ENCODE data around the gene LSAMP.

LSAMP gene

GRCh38 chr3:116444115-116444747 lies 1.1 kb downstream of the LSAMP start:
- Histone ChIP-seq H3K4me1 (ENCODE audit: insufficient read depth, poor library complexity, severe bottlenecking) (no peaks in the 10 kb centered on the region), H3K27me3 (ENCODE audit: insufficient read depth, poor library complexity, severe bottlenecking) (peaks cover 47% of the 10 kb centered on the region), H3K9me3 (ENCODE audit: severe bottlenecking) (no peaks in the 10 kb centered on the region), H3K4me3 (ENCODE audit: severe bottlenecking) (no peak overlapping the region), H3K27ac (ENCODE audit: poor library complexity, severe bottlenecking) (no peak overlapping the region), H3K36me3 (ENCODE audit: low read depth) (no peaks in the 10 kb centered on the region)
- TF ChIP-seq CTCF (IDR thresholded peaks at IDR 0.05; ENCODE audit: poor library complexity, severe bottlenecking) = no peak
- ATAC-seq (ENCODE audit: low read depth) (no peak), DNase-seq (ENCODE audit: low spot score) (no peak)

- TF ChIP-seq CTCF (IDR thresholded peaks at IDR 0.05; ENCODE audit: poor library complexity, severe bottlenecking) = no peak
- Histone ChIP-seq H3K27ac (ENCODE audit: poor library complexity, severe bottlenecking) (no peak overlapping the region), H3K36me3 (ENCODE audit: low read depth) (no peaks in the 10 kb centered on the region), H3K27me3 (ENCODE audit: insufficient read depth, poor library complexity, severe bottlenecking) (peaks cover 49% of the 10 kb centered on the region), H3K9me3 (ENCODE audit: severe bottlenecking) (no peaks in the 10 kb centered on the region), H3K4me1 (ENCODE audit: insufficient read depth, poor library complexity, severe bottlenecking) (no peaks in the 10 kb centered on the region), H3K4me3 (ENCODE audit: severe bottlenecking) (no peak overlapping the region)
- ATAC-seq (ENCODE audit: low read depth) (no peak), DNase-seq (ENCODE audit: low spot score) (no peak)
Measured at GRCh38 chr3:116443191-116443661, 2.1 kb downstream of the LSAMP start.

- Histone ChIP-seq H3K9me3 (ENCODE audit: severe bottlenecking) (no peaks in the 10 kb centered on the region), H3K27me3 (ENCODE audit: insufficient read depth, poor library complexity, severe bottlenecking) (peaks cover 49% of the 10 kb centered on the region), H3K4me1 (ENCODE audit: insufficient read depth, poor library complexity, severe bottlenecking) (no peaks in the 10 kb centered on the region), H3K36me3 (ENCODE audit: low read depth) (no peaks in the 10 kb centered on the region), H3K27ac (ENCODE audit: poor library complexity, severe bottlenecking) (no peak overlapping the region), H3K4me3 (ENCODE audit: severe bottlenecking) (no peak overlapping the region)
- ATAC-seq (ENCODE audit: low read depth) = no peak
- no peak for DNase-seq (ENCODE audit: low spot score)
- TF ChIP-seq CTCF (IDR thresholded peaks at IDR 0.05; ENCODE audit: poor library complexity, severe bottlenecking) = no peak
Measured at GRCh38 chr3:116442331-116443021, 2.8 kb downstream of the LSAMP start.

- no peaks in the 10 kb centered on the region for H3K9me3 ChIP-seq (ENCODE audit: severe bottlenecking)
- no peak overlapping the region for H3K4me3 ChIP-seq (ENCODE audit: severe bottlenecking)
- TF ChIP-seq CTCF (IDR thresholded peaks at IDR 0.05; ENCODE audit: poor library complexity, severe bottlenecking) = no peak
- no peaks in the 10 kb centered on the region for H3K36me3 ChIP-seq (ENCODE audit: low read depth)
- DNase-seq (ENCODE audit: low spot score) = no peak
- ATAC-seq (ENCODE audit: low read depth) = no peak
- no peak overlapping the region for H3K27ac ChIP-seq (ENCODE audit: poor library complexity, severe bottlenecking)
- H3K27me3 ChIP-seq (ENCODE audit: insufficient read depth, poor library complexity, severe bottlenecking) = peaks cover 49% of the 10 kb centered on the region
- H3K4me1 ChIP-seq (ENCODE audit: insufficient read depth, poor library complexity, severe bottlenecking) = no peaks in the 10 kb centered on the region
Measured at GRCh38 chr3:116441652-116442051, 3.6 kb downstream of the LSAMP start.

- H3K4me1 ChIP-seq (ENCODE audit: insufficient read depth, poor library complexity, severe bottlenecking) = no peaks in the 10 kb centered on the region
- TF ChIP-seq CTCF (IDR thresholded peaks at IDR 0.05; ENCODE audit: poor library complexity, severe bottlenecking) = no peak
- H3K27ac ChIP-seq (ENCODE audit: poor library complexity, severe bottlenecking) = no peak overlapping the region
- peaks cover 42% of the 10 kb centered on the region for H3K27me3 ChIP-seq (ENCODE audit: insufficient read depth, poor library complexity, severe bottlenecking)
- H3K4me3 ChIP-seq (ENCODE audit: severe bottlenecking) = no peak overlapping the region
- no peaks in the 10 kb centered on the region for H3K9me3 ChIP-seq (ENCODE audit: severe bottlenecking)
- H3K36me3 ChIP-seq (ENCODE audit: low read depth) = no peaks in the 10 kb centered on the region
- DNase-seq (ENCODE audit: low spot score) (no peak), ATAC-seq (ENCODE audit: low read depth) (peak; percentile 72)
Measured at GRCh38 chr3:116440196-116440595, 5.1 kb downstream of the LSAMP start.

Data from RWPE2 (cell line).